Endothelial cell of umbilical vein (primary cell): ENCODE measurements around the gene DPP6.

Experiments
- CTCF ChIP-seq, 2 donors: IDR thresholded peaks; 1 replicate in 1 of 2; 2 replicates in 1 of 2; pipeline ENCODE4 v1.5.1; 2011; ENCODE audit warnings: low read length in 2 of 2, mild to moderate bottlenecking in 2 of 2, moderate library complexity in 2 of 2, control low read depth in 1 of 2, inconsistent platforms in 1 of 2, low read depth in 1 of 2; ENCODE audit not compliant: insufficient read depth in 1 of 2; ENCODE audit errors: extremely low read depth in 1 of 2
- EZH2 ChIP-seq: IDR thresholded peaks from 2 replicates; pipeline ENCODE4 v1.6.1; 2012; ENCODE audit warnings: borderline replicate concordance, low read depth, mild to moderate bottlenecking, moderate library complexity, low read length, inconsistent platforms; ENCODE audit not compliant: severe bottlenecking
- FOS ChIP-seq: IDR thresholded peaks from 2 replicates; pipeline ENCODE4 v1.6.1; 2011; ENCODE audit warnings: mild to moderate bottlenecking, low read length, moderate library complexity, borderline replicate concordance; ENCODE audit not compliant: insufficient read depth
- JUN ChIP-seq: IDR thresholded peaks from 2 replicates; pipeline ENCODE4 v1.6.1; 2011; ENCODE audit warnings: borderline replicate concordance, low read depth; ENCODE audit not compliant: insufficient read length, insufficient read depth
- MAX ChIP-seq: IDR thresholded peaks from 2 replicates; pipeline ENCODE4 v1.6.1; 2011; ENCODE audit not compliant: insufficient read depth, insufficient read length
- MYC ChIP-seq: IDR thresholded peaks from one replicate; pipeline ENCODE4 v1.6.1; 2011; ENCODE audit warnings: mild to moderate bottlenecking, low read depth, low read length
- POLR2A ChIP-seq: IDR thresholded peaks from 2 replicates; pipeline ENCODE4 v1.6.1; 2012; ENCODE audit warnings: low read depth, mild to moderate bottlenecking, control low read depth, low read length
- POLR2AphosphoS5 ChIP-seq: IDR thresholded peaks from 2 replicates; pipeline ENCODE4 v1.6.1; 2012; ENCODE audit warnings: low read depth, mild to moderate bottlenecking, control low read depth, low read length, moderate library complexity; ENCODE audit not compliant: insufficient read depth

GRCh38 chr7:154769527-154769926 lies 717.3 kb downstream of the DPP6 start:
- TF ChIP-seq CTCF (IDR thresholded peaks at IDR 0.05; ENCODE audit: extremely low read depth in 1 of 2, insufficient read depth in 1 of 2, low read depth in 1 of 2, low read length in 2 of 2) (no peak), EZH2 (no peak), JUN (no peak), POLR2A (no peak), MAX (no peak), POLR2AphosphoS5 (no peak), MYC (no peak), FOS (no peak)
